GM18907 (cell line): ENCODE data around the gene PRODH.
"Not testable (repeated sequence)": the region's sequence is repeated elsewhere in the genome, so short reads cannot be mapped to it uniquely, and the experiment has no call there.

Experiments used
- ATAC-seq: cut with Tn5 transposase; IDR thresholded peaks from one replicate; pipeline ENCODE4 v1.9.1; 2021; ENCODE audit warnings: mild to moderate bottlenecking, moderate library complexity; ENCODE audit not compliant: unreplicated experiment

The PRODH gene

GRCh38 chr22:18969158-18969942 lies 33.3 kb upstream of the PRODH start:
- not testable (repeated sequence) for ATAC-seq

GRCh38 chr22:18968011-18968749 lies 32.1 kb upstream of the PRODH start:
- no peak for ATAC-seq

GRCh38 chr22:18967391-18968010 lies 31.4 kb upstream of the PRODH start:
- ATAC-seq, result not testable (repeated sequence)

GRCh38 chr22:18966748-18967147 lies 30.7 kb upstream of the PRODH start:
- ATAC-seq, result no peak

- ATAC-seq, result no peak
These were observed 29.7 kb upstream of the PRODH start for GRCh38 chr22:18965526-18966421.

- ATAC-seq, result not testable (repeated sequence)
These were observed 28.6 kb upstream of the PRODH start for GRCh38 chr22:18964501-18965265.

- ATAC-seq, result not testable (repeated sequence)
These were observed 28.0 kb upstream of the PRODH start for GRCh38 chr22:18964051-18964450.

- no peak for ATAC-seq
These were observed 26.2 kb upstream of the PRODH start for GRCh38 chr22:18962308-18962635.

GRCh38 chr22:18961632-18962307 lies 25.7 kb upstream of the PRODH start:
- not testable (repeated sequence) for ATAC-seq

- ATAC-seq, result not testable (repeated sequence)
These were observed 25.1 kb upstream of the PRODH start for GRCh38 chr22:18961201-18961600.

- ATAC-seq, result not testable (repeated sequence)
These were observed 24.2 kb upstream of the PRODH start for GRCh38 chr22:18960166-18960820.

GRCh38 chr22:18959741-18960140 lies 23.6 kb upstream of the PRODH start:
- not testable (repeated sequence) for ATAC-seq

GRCh38 chr22:18959266-18959665 lies 23.2 kb upstream of the PRODH start:
- not testable (repeated sequence) for ATAC-seq

- not testable (repeated sequence) for ATAC-seq
These were observed 22.6 kb upstream of the PRODH start for GRCh38 chr22:18958738-18959137.

- ATAC-seq, result not testable (repeated sequence)
These were observed 22.2 kb upstream of the PRODH start for GRCh38 chr22:18958321-18958705.

- ATAC-seq, result not testable (repeated sequence)
These were observed 21.7 kb upstream of the PRODH start for GRCh38 chr22:18957621-18958320.

GRCh38 chr22:18956956-18957355 lies 20.9 kb upstream of the PRODH start:
- not testable (repeated sequence) for ATAC-seq
